Esophagus squamous epithelium (tissue), 4 donors: ENCODE results near the gene PHC1.

ENCODE experiments used
- CTCF ChIP-seq, 6 experiments: fragments of 450-650 bp in 4 of 6; fragments of 200-600 bp in 2 of 6; sonication (generic) in 2 of 6; IDR thresholded peaks; one replicate each; pipeline ENCODE4 v1.5.1; 2016 to 2019; ENCODE audit warnings: antibody characterized with exemption in 6 of 6, mild to moderate bottlenecking in 4 of 6, moderate library complexity in 4 of 6
- POLR2A ChIP-seq, 4 donors: fragments of 450-650 bp; IDR thresholded peaks; one replicate each; pipeline ENCODE4 v1.6.1; 2017; ENCODE audit warnings: antibody characterized with exemption in 4 of 4, mild to moderate bottlenecking in 4 of 4, moderate library complexity in 3 of 4

GRCh38 chr12:8970432-8970831 is 56.1 kb downstream of the PHC1 start:
- TF ChIP-seq CTCF (IDR thresholded peaks at IDR 0.05) (no peak), POLR2A (IDR thresholded peaks at IDR 0.05) (no peak)
